Measurements from ENCODE around the gene CADPS2. TPM values are rescaled to one million over a fixed set of nuclear protein-coding genes. Genes with fewer than 3 reads are reported as not detected.
"Not testable (repeated sequence)": the region's sequence is repeated elsewhere in the genome, so short reads cannot be mapped to it uniquely, and the experiment has no call there.

The CADPS2 gene
- total RNA-seq, 6 experiments from 2014 or later = 7.6 to 14.7 (median 9.4) TPM

DNA sequence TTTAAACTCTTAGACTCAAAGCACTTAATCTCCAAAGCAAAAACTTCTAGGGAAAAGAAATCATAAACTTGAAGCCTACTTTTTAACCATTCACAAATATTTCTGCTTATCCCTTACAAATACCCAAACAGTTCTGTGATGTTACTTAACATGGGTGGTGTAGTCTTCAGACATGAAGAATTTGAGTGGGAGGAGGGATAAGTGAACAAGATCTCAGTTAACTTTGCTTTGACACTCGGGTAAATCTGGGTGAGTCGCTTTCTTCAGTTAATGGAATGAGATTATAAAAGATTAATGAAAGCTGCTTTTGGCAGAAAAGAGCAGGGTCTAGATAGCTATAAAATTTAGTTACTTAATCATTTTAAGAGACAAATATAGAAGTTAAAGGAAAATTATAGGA is 234.8 kb downstream of the CADPS2 start:
- no peak for ATAC-seq
- 71% methylated on average over 2 of the region's 2 CpGs for WGBS (ENCODE audit: insufficient coverage, low coverage, low lambda C conversion rate, missing lambda C conversion rate)
- TF ChIP-seq, protein P1, sequence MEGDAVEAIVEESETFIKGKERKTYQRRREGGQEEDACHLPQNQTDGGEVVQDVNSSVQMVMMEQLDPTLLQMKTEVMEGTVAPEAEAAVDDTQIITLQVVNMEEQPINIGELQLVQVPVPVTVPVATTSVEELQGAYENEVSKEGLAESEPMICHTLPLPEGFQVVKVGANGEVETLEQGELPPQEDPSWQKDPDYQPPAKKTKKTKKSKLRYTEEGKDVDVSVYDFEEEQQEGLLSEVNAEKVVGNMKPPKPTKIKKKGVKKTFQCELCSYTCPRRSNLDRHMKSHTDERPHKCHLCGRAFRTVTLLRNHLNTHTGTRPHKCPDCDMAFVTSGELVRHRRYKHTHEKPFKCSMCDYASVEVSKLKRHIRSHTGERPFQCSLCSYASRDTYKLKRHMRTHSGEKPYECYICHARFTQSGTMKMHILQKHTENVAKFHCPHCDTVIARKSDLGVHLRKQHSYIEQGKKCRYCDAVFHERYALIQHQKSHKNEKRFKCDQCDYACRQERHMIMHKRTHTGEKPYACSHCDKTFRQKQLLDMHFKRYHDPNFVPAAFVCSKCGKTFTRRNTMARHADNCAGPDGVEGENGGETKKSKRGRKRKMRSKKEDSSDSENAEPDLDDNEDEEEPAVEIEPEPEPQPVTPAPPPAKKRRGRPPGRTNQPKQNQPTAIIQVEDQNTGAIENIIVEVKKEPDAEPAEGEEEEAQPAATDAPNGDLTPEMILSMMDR (IDR thresholded peaks at IDR 0.05) = no peak
- TF ChIP-seq POLR2A (IDR thresholded peaks at IDR 0.05) = no peak
- Histone ChIP-seq H3K27me3 (no peaks in the 10 kb centered on the region), H3K36me3 (no peaks in the 10 kb centered on the region), H3K9me3 (no peaks in the 10 kb centered on the region), H3K4me3 (no peak overlapping the region), H3K27ac (no peak overlapping the region), H3K4me1 (no peaks in the 10 kb centered on the region)
- intact Hi-C loops (cut with DNase I) = no loop called here
- DNase-seq = no peak

DNA sequence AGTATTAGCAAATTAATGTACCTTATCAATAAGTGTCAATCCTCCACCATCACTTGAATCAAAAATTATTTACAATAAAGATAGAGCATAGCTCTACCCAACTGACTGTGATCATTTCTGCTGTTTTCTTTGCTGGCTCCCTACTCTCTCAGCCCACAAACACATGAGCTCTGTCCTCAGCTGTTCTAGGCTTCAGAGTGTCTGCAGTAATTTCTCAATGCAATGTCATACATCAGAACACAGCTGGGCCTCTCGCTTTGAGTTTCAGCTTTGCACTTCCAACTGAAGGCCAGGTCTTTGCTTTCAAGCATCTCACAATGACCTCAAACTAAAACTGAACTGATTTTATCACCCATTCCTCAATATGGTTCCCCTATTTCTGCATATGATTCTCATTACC is 243.0 kb downstream of the CADPS2 start:
- no peak for ATAC-seq
- H3K4me1 ChIP-seq = no peaks in the 10 kb centered on the region
- intact Hi-C loops (cut with DNase I) = no loop called here
- TF ChIP-seq POLR2A (IDR thresholded peaks at IDR 0.05) = no peak
- TF ChIP-seq, protein P1 (IDR thresholded peaks at IDR 0.05) = no peak
- no peak for DNase-seq
- H3K27me3 ChIP-seq = no peaks in the 10 kb centered on the region
- no peaks in the 10 kb centered on the region for H3K9me3 ChIP-seq
- no peak overlapping the region for H3K4me3 ChIP-seq
- no peak overlapping the region for H3K27ac ChIP-seq
- no peaks in the 10 kb centered on the region for H3K36me3 ChIP-seq
- 91% methylated on average over 1 of the region's 1 CpG for WGBS (ENCODE audit: insufficient coverage, low coverage, low lambda C conversion rate, missing lambda C conversion rate)

DNA sequence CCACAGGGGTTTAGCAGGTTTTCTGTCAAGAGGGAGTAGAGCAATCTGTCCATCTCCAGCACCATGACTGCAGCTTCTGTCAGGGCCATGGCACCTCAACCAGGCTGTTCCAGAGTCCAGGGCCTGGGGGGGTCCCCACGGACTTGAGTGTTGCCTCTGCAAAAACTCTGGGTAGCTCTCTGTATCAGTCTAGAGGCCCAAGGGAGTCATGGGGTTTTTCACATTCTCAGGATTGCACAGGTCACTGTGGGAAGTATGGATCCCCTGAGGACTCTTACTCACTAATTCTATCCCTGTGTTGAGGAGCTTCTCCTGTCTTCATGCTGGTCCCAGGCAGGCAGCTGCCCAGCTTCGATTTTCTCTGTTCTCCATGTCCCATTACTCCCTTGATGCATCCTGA is 247.8 kb downstream of the CADPS2 start:
- WGBS (ENCODE audit: insufficient coverage, low coverage, low lambda C conversion rate, missing lambda C conversion rate) = no CpG with 5 or more reads among the region's 2 CpGs
- Histone ChIP-seq H3K27ac (no peak overlapping the region), H3K4me1 (no peaks in the 10 kb centered on the region), H3K27me3 (no peaks in the 10 kb centered on the region), H3K9me3 (no peaks in the 10 kb centered on the region), H3K36me3 (no peaks in the 10 kb centered on the region), H3K4me3 (no peak overlapping the region)
- intact Hi-C loops (cut with DNase I) = no loop called here
- ATAC-seq (no peak), DNase-seq (no peak)
- no peak for TF ChIP-seq POLR2A (IDR thresholded peaks at IDR 0.05)
- TF ChIP-seq, protein P1 (IDR thresholded peaks at IDR 0.05) = no peak

DNA sequence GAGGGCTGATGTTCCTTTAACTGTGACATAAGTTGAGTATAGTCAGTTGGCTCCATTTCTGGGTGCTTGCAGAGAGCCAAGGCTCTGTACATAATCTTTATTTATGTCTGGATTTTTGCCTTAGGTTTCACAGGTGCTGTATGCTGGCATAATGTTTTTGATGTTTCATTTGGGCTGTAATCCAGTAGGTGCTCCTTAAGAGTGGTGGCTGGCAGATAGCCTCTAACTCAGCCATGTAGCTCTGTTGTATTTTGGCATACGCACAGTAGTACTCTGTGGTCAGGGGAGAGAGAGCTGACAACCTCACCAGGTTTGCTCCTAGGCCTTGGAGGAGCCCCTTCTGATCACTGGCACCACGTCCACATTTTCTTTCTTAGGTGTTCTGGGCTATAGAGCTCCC is 248.5 kb downstream of the CADPS2 start:
- WGBS (ENCODE audit: insufficient coverage, low coverage, low lambda C conversion rate, missing lambda C conversion rate) = 56% methylated on average over 1 of the region's 2 CpGs

DNA sequence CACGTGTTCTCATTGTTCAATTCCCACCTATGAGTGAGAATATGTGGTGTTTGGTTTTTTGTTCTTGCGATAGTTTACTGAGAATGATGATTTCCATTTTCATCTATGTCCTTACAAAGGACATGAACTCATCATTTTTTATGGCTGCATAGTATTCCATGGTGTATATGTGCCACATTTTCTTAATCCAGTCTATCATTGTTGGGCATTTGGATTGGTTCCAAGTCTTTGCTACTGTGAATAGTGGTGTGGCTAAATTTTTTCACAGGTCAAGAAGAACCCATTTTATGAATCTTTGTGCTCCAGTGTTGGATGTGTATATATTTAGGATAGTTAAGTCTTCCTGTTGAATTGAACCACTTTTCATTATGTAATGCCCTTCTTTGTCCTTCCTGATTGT is 250.8 kb downstream of the CADPS2 start:
- intact Hi-C loops (cut with DNase I); H3K27ac ChIP-seq; H3K27me3 ChIP-seq; ATAC-seq; H3K36me3 ChIP-seq; H3K9me3 ChIP-seq; H3K4me1 ChIP-seq; H3K4me3 ChIP-seq; DNase-seq: not testable (repeated sequence)
- 94% methylated on average over 2 of the region's 2 CpGs for WGBS (ENCODE audit: insufficient coverage, low coverage, low lambda C conversion rate, missing lambda C conversion rate)

More for the DNA sequence above, 248.5 kb downstream of the CADPS2 start:
- DNase-seq (no peak), ATAC-seq (no peak)
- Histone ChIP-seq H3K4me3 (no peak overlapping the region), H3K9me3 (no peaks in the 10 kb centered on the region), H3K27me3 (no peaks in the 10 kb centered on the region), H3K36me3 (no peaks in the 10 kb centered on the region), H3K4me1 (no peaks in the 10 kb centered on the region), H3K27ac (no peak overlapping the region)
- TF ChIP-seq POLR2A (IDR thresholded peaks at IDR 0.05) = no peak
- TF ChIP-seq, protein P1 (IDR thresholded peaks at IDR 0.05) = no peak
- intact Hi-C loops (cut with DNase I) = no loop called here

All from right lobe of liver (tissue), 6 donors.